SU-DHL-6 (cell line): ENCODE measurements around the gene STARD8.

Experiments
- H2AFZ ChIP-seq: fragments of 200-600 bp; sonication (generic); 2 replicates; pipeline ENCODE4 v1.6.1; 2014; ENCODE audit warnings: low read depth, mild to moderate bottlenecking, moderate library complexity, mixed read lengths, antibody characterized with exemption, low read length; ENCODE audit not compliant: severe bottlenecking
- H3F3A ChIP-seq: fragments of 200-600 bp; shearing (Covaris generic); 2 replicates; pipeline ENCODE4 v1.6.0; 2016; ENCODE audit warnings: antibody characterized with exemption, mild to moderate bottlenecking; ENCODE audit not compliant: insufficient read depth
- H3K27ac ChIP-seq: fragments of 200-600 bp; sonication (generic); 2 replicates; pipeline ENCODE4 v1.5.1; 2016; ENCODE audit warnings: low read depth, mild to moderate bottlenecking, low read length, moderate library complexity, mixed read lengths
- H3K27me3 ChIP-seq: fragments of 200-600 bp; sonication (generic), shearing (Covaris generic); 2 replicates; pipeline ENCODE4 v1.6.0; 2014; ENCODE audit warnings: mild to moderate bottlenecking, low read length
- H3K36me3 ChIP-seq: fragments of 200-600 bp; sonication (generic); 2 replicates; pipeline ENCODE4 v1.6.1; 2014; ENCODE audit warnings: mild to moderate bottlenecking, low read length, mixed read lengths
- H3K4me2 ChIP-seq: fragments of 300-600, 200-600 bp; shearing (Covaris generic), sonication (generic); 2 replicates; pipeline ENCODE4 v1.6.0; 2014; ENCODE audit warnings: low read length, low read depth, mild to moderate bottlenecking; ENCODE audit not compliant: poor library complexity, severe bottlenecking
- H3K4me3 ChIP-seq: fragments of 200-600 bp; sonication (generic); 2 replicates; pipeline ENCODE4 v1.5.1; 2014; ENCODE audit warnings: antibody characterized with exemption, low read length, mild to moderate bottlenecking, mixed read lengths; ENCODE audit not compliant: insufficient read depth, poor library complexity, severe bottlenecking
- H3K79me2 ChIP-seq: fragments of 200-600 bp; sonication (generic); 2 replicates; pipeline ENCODE4 v1.6.1; 2014; ENCODE audit warnings: mild to moderate bottlenecking, low read length, moderate library complexity; ENCODE audit not compliant: insufficient read depth
- H3K9ac ChIP-seq: fragments of 200-600 bp; sonication (generic); 2 replicates; pipeline ENCODE4 v1.7.0; 2014; ENCODE audit warnings: mild to moderate bottlenecking, low read length
- H3K9me2 ChIP-seq: fragments of 200-600 bp; sonication (generic); replicated peaks from 2 replicates; pipeline ENCODE4 v1.6.1; 2014; ENCODE audit warnings: low read length; ENCODE audit not compliant: insufficient read depth
- H3K9me3 ChIP-seq: fragments of 200-600 bp; sonication (generic); 2 replicates; pipeline ENCODE4 v1.6.1; 2014; ENCODE audit warnings: low read length, mixed read lengths; ENCODE audit not compliant: insufficient read depth
- H4K20me1 ChIP-seq: fragments of 200-600 bp; sonication (generic); 2 replicates; pipeline ENCODE4 v1.6.1; 2014; ENCODE audit warnings: low read depth, mild to moderate bottlenecking, antibody characterized with exemption, low read length, moderate library complexity, mixed read lengths
- CTCF ChIP-seq: fragments of 200-600 bp; sonication (generic); IDR thresholded peaks from one replicate; pipeline ENCODE4 v1.5.1; 2017; ENCODE audit warnings: antibody characterized with exemption, mild to moderate bottlenecking, low read length, moderate library complexity; ENCODE audit not compliant: insufficient read depth, poor library complexity, severe bottlenecking
- EZH2phosphoT487 ChIP-seq: fragments of 200-600 bp; sonication (generic), shearing (Covaris generic); conservative IDR thresholded peaks from 2 replicates; pipeline ENCODE4 v1.6.1; 2018; ENCODE audit warnings: mild to moderate bottlenecking, antibody characterized with exemption, low read length, moderate library complexity, mixed read lengths

Gene STARD8

GRCh38 chrX:68646421-68646820, 1.0 kb upstream of the STARD8 start:
- H3K4me2 ChIP-seq, result no peak overlapping the region
- no peaks in the 10 kb centered on the region for H3K27me3 ChIP-seq
- no peak overlapping the region for H3K9ac ChIP-seq
- H3K9me3 ChIP-seq, result no peaks in the 10 kb centered on the region
- no peaks in the 10 kb centered on the region for H3K36me3 ChIP-seq
- no peak overlapping the region for H2AFZ ChIP-seq
- H3K79me2 ChIP-seq, result no peaks in the 10 kb centered on the region
- TF ChIP-seq EZH2phosphoT487, result no peak
- no peak for TF ChIP-seq CTCF
- no peaks in the 10 kb centered on the region for H4K20me1 ChIP-seq
- H3K27ac ChIP-seq, result no peak overlapping the region
- H3K4me3 ChIP-seq, result no peak overlapping the region
- no peaks in the 10 kb centered on the region for H3K9me2 ChIP-seq
- H3F3A ChIP-seq, result no peaks in the 10 kb centered on the region

- no peaks in the 10 kb centered on the region for H4K20me1 ChIP-seq
- no peak overlapping the region for H3K4me2 ChIP-seq
These were observed 1.5 kb downstream of the STARD8 start for GRCh38 chrX:68648960-68649359.

GRCh38 chrX:68650491-68650890, 3.0 kb downstream of the STARD8 start:
- Histone ChIP-seq H3K9me3 (no peaks in the 10 kb centered on the region), H3K27ac (no peak overlapping the region), H3K9me2 (no peaks in the 10 kb centered on the region), H3F3A (no peaks in the 10 kb centered on the region), H3K36me3 (no peaks in the 10 kb centered on the region), H3K4me3 (no peak overlapping the region), H2AFZ (no peak overlapping the region), H3K9ac (no peak overlapping the region), H3K79me2 (no peaks in the 10 kb centered on the region), H3K27me3 (no peaks in the 10 kb centered on the region), H4K20me1 (no peaks in the 10 kb centered on the region), H3K4me2 (no peak overlapping the region)
- TF ChIP-seq EZH2phosphoT487 (no peak), CTCF (no peak)

More at GRCh38 chrX:68648960-68649359, 1.5 kb downstream of the STARD8 start:
- Histone ChIP-seq H3K36me3 (no peaks in the 10 kb centered on the region), H3K9me3 (no peaks in the 10 kb centered on the region), H3K27me3 (no peaks in the 10 kb centered on the region), H3F3A (no peaks in the 10 kb centered on the region), H3K9me2 (no peaks in the 10 kb centered on the region), H2AFZ (no peak overlapping the region), H3K79me2 (no peaks in the 10 kb centered on the region), H3K27ac (no peak overlapping the region), H3K9ac (no peak overlapping the region), H3K4me3 (no peak overlapping the region)
- TF ChIP-seq EZH2phosphoT487 (no peak), CTCF (no peak)

- no peak for TF ChIP-seq EZH2phosphoT487
- no peak for TF ChIP-seq CTCF
- Histone ChIP-seq H3K27ac (no peak overlapping the region), H3K27me3 (no peaks in the 10 kb centered on the region), H3K36me3 (no peaks in the 10 kb centered on the region), H3K9me3 (no peaks in the 10 kb centered on the region), H4K20me1 (no peaks in the 10 kb centered on the region), H3K9ac (no peak overlapping the region), H3K79me2 (no peaks in the 10 kb centered on the region), H3K4me2 (no peak overlapping the region), H3K4me3 (no peak overlapping the region), H3F3A (no peaks in the 10 kb centered on the region), H2AFZ (no peak overlapping the region), H3K9me2 (no peaks in the 10 kb centered on the region)
These were observed 3.6 kb downstream of the STARD8 start for GRCh38 chrX:68651110-68651509.
